ENCODE measurements around the gene ABI3BP. TPM values are rescaled to one million over a fixed set of nuclear protein-coding genes. Genes with fewer than 3 reads are reported as not detected.

The ABI3BP gene
- total RNA-seq, 4 donors from 2014 or later, result 37.4 to 155 (median 112) TPM

- no peak for DNase-seq (ENCODE audit: low spot score)
- ATAC-seq (ENCODE audit: low FRiP score), result no peak
- TF ChIP-seq CTCF (IDR thresholded peaks at IDR 0.05), result no peak
Observed at GRCh38 chr3:100966049-100966491, 27.2 kb downstream of the ABI3BP start.

- ATAC-seq (ENCODE audit: low FRiP score), result no peak
- TF ChIP-seq CTCF (IDR thresholded peaks at IDR 0.05), result no peak
Observed at GRCh38 chr3:100963041-100963440, 30.2 kb downstream of the ABI3BP start.

GRCh38 chr3:100957261-100957986 lies 35.8 kb downstream of the ABI3BP start:
- ATAC-seq (ENCODE audit: low FRiP score) (peak; percentile 76), DNase-seq (ENCODE audit: low spot score) (no peak)
- TF ChIP-seq CTCF (IDR thresholded peaks at IDR 0.05), result no peak

More at GRCh38 chr3:100963041-100963440, 30.2 kb downstream of the ABI3BP start:
- DNase-seq (ENCODE audit: low spot score), result no peak

- TF ChIP-seq CTCF (IDR thresholded peaks at IDR 0.05), result no peak
- no peak for ATAC-seq (ENCODE audit: low FRiP score)
- DNase-seq (ENCODE audit: low spot score), result no peak
Observed at GRCh38 chr3:100956276-100956675, 36.9 kb downstream of the ABI3BP start.

GRCh38 chr3:100954990-100955389 lies 38.2 kb downstream of the ABI3BP start:
- ATAC-seq (ENCODE audit: low FRiP score) (peak; percentile 79), DNase-seq (ENCODE audit: low spot score) (no peak)
- no peak for TF ChIP-seq CTCF (IDR thresholded peaks at IDR 0.05)

GRCh38 chr3:100954199-100954935 lies 38.9 kb downstream of the ABI3BP start:
- no peak for ATAC-seq (ENCODE audit: low FRiP score)
- DNase-seq (ENCODE audit: low spot score), result no peak
- TF ChIP-seq CTCF (IDR thresholded peaks at IDR 0.05), result no peak
